Measurements from ENCODE around the gene OBP2A.

Gene OBP2A

DNA sequence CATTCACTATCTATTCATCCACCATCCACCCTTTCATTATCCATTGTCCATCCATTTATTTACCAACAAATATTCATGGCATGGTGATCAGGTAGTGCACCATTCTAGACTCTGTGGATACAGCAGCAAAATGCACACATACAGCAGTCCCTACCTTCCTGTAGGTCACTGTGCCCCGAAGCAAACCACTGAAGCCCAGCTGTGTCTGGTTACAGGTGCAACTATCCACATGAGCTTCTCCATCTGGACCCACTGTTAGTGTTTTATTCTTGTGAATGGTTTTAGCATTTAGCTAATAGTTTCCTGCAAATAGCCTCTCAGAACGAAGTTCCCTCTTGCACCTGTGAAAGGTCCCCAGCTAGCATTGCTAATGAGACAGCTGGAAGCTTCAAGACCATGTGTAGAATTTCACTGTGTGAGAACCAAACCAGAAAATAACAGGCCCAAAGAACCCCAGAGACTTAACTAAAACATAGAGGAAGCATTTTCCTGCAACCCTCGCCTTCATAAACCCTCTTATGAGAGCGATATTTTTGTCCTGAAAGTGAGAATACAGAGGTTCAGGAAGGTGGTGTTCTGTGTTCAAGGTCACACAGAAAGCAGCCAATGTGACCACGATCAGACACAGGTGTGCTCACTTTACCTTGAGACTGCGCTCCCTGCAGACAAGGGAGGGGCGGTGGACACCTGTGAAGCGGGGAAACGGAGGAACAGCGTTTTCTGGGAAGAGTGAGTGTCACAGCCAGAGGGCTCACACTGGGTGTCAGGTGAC lies 34.1 kb downstream of the OBP2A start:
- H3F3A ChIP-seq (ENCODE audit: insufficient read depth, low read length): peaks cover 22% of the 10 kb centered on the region
- peak; percentile 89 for DNase-seq
- peak overlapping the region; percentile 35 for H3K4me3 ChIP-seq (ENCODE audit: low read length)
- peak overlapping the region; percentile 29; the same call in 1 of the 2 replicates for H3K9ac ChIP-seq (ENCODE audit: low read length)
- no peaks in the 10 kb centered on the region for H3K79me2 ChIP-seq (ENCODE audit: low read length)
- peaks cover 26% of the 10 kb centered on the region for H3K4me1 ChIP-seq (ENCODE audit: low read length)
- H3K27ac ChIP-seq (ENCODE audit: low read length): peak overlapping the region; percentile 90
- H3K27me3 ChIP-seq (replicated peaks; ENCODE audit: insufficient read depth, low read length): no peaks in the 10 kb centered on the region
- peak overlapping the region; percentile 63 for H3K4me2 ChIP-seq (ENCODE audit: low read depth, low read length)
- no peaks in the 10 kb centered on the region for H4K20me1 ChIP-seq (ENCODE audit: insufficient read depth, low read length)
- H3K36me3 ChIP-seq (replicated peaks; ENCODE audit: insufficient read depth, low read length): no peaks in the 10 kb centered on the region
- no peaks in the 10 kb centered on the region for H3K9me3 ChIP-seq (replicated peaks; ENCODE audit: insufficient read depth, low read length)
- peak overlapping the region; percentile 7; the same call in 1 of the 2 replicates for H2AFZ ChIP-seq (ENCODE audit: low read length)
- no peaks in the 10 kb centered on the region for H3K9me2 ChIP-seq (replicated peaks; ENCODE audit: insufficient read depth, low read length)
- TF ChIP-seq, protein P1, sequence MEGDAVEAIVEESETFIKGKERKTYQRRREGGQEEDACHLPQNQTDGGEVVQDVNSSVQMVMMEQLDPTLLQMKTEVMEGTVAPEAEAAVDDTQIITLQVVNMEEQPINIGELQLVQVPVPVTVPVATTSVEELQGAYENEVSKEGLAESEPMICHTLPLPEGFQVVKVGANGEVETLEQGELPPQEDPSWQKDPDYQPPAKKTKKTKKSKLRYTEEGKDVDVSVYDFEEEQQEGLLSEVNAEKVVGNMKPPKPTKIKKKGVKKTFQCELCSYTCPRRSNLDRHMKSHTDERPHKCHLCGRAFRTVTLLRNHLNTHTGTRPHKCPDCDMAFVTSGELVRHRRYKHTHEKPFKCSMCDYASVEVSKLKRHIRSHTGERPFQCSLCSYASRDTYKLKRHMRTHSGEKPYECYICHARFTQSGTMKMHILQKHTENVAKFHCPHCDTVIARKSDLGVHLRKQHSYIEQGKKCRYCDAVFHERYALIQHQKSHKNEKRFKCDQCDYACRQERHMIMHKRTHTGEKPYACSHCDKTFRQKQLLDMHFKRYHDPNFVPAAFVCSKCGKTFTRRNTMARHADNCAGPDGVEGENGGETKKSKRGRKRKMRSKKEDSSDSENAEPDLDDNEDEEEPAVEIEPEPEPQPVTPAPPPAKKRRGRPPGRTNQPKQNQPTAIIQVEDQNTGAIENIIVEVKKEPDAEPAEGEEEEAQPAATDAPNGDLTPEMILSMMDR (IDR thresholded peaks at IDR 0.05; ENCODE audit: low read length): no peak
- TF ChIP-seq EZH2 (optimal IDR thresholded peaks at IDR 0.05; ENCODE audit: low read depth, low read length): no peak
- TF ChIP-seq EZH2phosphoT487 (IDR thresholded peaks at IDR 0.05; ENCODE audit: low read length): no peak

- Histone ChIP-seq H3K4me2 (ENCODE audit: low read depth, low read length) (peak overlapping the region; percentile 63), H3K79me2 (ENCODE audit: low read length) (no peaks in the 10 kb centered on the region)
Measured at GRCh38 chr9:135580664-135581380, 34.9 kb downstream of the OBP2A start.

DNA sequence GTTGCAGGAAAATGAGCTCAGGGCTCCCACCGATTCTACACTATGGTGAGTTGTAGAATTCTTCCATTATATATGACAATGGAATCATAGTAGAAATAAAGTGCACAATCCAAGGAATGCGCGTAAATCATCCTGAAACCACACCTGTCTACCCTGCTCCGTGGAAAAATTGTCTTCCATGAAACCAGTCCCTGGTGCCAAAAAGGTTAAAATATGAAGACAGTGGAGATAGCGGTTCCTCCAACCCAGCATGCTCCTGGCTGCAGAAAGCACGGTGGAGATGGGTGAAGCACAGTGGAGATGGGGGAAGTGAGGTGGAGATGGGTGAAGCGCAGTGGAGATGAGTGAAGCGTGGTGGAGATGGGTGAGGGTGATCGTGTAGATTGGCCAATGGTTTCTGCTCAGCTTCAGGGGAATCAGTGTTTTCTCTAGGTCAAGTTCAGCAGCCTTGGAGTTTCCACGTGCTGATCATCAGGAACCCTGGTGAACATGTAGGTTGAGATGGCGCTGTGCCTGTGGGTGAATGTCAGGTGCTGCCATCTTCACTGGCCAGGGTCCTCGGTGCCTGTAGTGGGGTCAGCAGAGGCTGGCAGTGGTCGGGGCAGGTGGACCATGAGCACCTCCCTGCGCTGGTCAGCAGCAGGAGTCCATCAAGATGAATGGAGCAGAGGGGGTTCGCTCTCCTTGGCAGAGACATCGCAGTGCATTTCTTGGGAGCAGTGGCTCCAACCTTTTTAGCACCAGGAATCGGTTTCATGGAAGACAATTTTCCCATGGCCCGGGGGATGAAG lies 35.9 kb downstream of the OBP2A start:
- H3K36me3 ChIP-seq (replicated peaks; ENCODE audit: insufficient read depth, low read length): no peaks in the 10 kb centered on the region
- no peak overlapping the region for H3K4me3 ChIP-seq (ENCODE audit: low read length)
- H3K27ac ChIP-seq (ENCODE audit: low read length): no peak overlapping the region
- H2AFZ ChIP-seq (ENCODE audit: low read length): no peak overlapping the region
- no peak overlapping the region for H3K9ac ChIP-seq (ENCODE audit: low read length)
- no peaks in the 10 kb centered on the region for H4K20me1 ChIP-seq (ENCODE audit: insufficient read depth, low read length)
- H3K27me3 ChIP-seq (replicated peaks; ENCODE audit: insufficient read depth, low read length): no peaks in the 10 kb centered on the region
- H3F3A ChIP-seq (ENCODE audit: insufficient read depth, low read length): peaks cover 22% of the 10 kb centered on the region
- H3K4me2 ChIP-seq (ENCODE audit: low read depth, low read length): no peak overlapping the region
- no peaks in the 10 kb centered on the region for H3K9me2 ChIP-seq (replicated peaks; ENCODE audit: insufficient read depth, low read length)
- TF ChIP-seq EZH2 (optimal IDR thresholded peaks at IDR 0.05; ENCODE audit: low read depth, low read length): no peak
- no peak for TF ChIP-seq EZH2phosphoT487 (IDR thresholded peaks at IDR 0.05; ENCODE audit: low read length)
- TF ChIP-seq, protein P1 (IDR thresholded peaks at IDR 0.05; ENCODE audit: low read length): no peak
- no peak for DNase-seq
- no peaks in the 10 kb centered on the region for H3K79me2 ChIP-seq (ENCODE audit: low read length)
- H3K9me3 ChIP-seq (replicated peaks; ENCODE audit: insufficient read depth, low read length): no peaks in the 10 kb centered on the region
- peaks cover 26% of the 10 kb centered on the region for H3K4me1 ChIP-seq (ENCODE audit: low read length)

More at GRCh38 chr9:135580664-135581380, 34.9 kb downstream of the OBP2A start:
- Histone ChIP-seq H3K9ac (ENCODE audit: low read length) (peak overlapping the region; percentile 19; the same call in 1 of the 2 replicates), H3K27ac (ENCODE audit: low read length) (peak overlapping the region; percentile 90), H3F3A (ENCODE audit: insufficient read depth, low read length) (peaks cover 22% of the 10 kb centered on the region), H2AFZ (ENCODE audit: low read length) (peak overlapping the region; percentile 7; the same call in 1 of the 2 replicates), H4K20me1 (ENCODE audit: insufficient read depth, low read length) (no peaks in the 10 kb centered on the region), H3K36me3 (replicated peaks; ENCODE audit: insufficient read depth, low read length) (no peaks in the 10 kb centered on the region), H3K9me3 (replicated peaks; ENCODE audit: insufficient read depth, low read length) (no peaks in the 10 kb centered on the region), H3K9me2 (replicated peaks; ENCODE audit: insufficient read depth, low read length) (no peaks in the 10 kb centered on the region), H3K27me3 (replicated peaks; ENCODE audit: insufficient read depth, low read length) (no peaks in the 10 kb centered on the region), H3K4me3 (ENCODE audit: low read length) (no peak overlapping the region; the same call in 1 of the 2 replicates), H3K4me1 (ENCODE audit: low read length) (peaks cover 26% of the 10 kb centered on the region)
- DNase-seq: no peak
- TF ChIP-seq, protein P1 (IDR thresholded peaks at IDR 0.05; ENCODE audit: low read length): no peak
- no peak for TF ChIP-seq EZH2phosphoT487 (IDR thresholded peaks at IDR 0.05; ENCODE audit: low read length)
- no peak for TF ChIP-seq EZH2 (optimal IDR thresholded peaks at IDR 0.05; ENCODE audit: low read depth, low read length)
